Mucosa of rectum (tissue), 2 donors: Measurements from ENCODE around the gene MGA.

Experiments used
- H3K27ac ChIP-seq, 2 donors: one replicate each; pipeline ENCODE4 v1.7.0; 2013; ENCODE audit warnings: inconsistent platforms in 2 of 2, low read depth in 2 of 2, low read length in 2 of 2
- H3K27me3 ChIP-seq, 2 donors: one replicate each; pipeline ENCODE4 v1.7.0; 2013; ENCODE audit warnings: low read length in 2 of 2; ENCODE audit not compliant: control insufficient read depth in 2 of 2, insufficient read depth in 2 of 2
- H3K36me3 ChIP-seq, 2 donors: one replicate each; pipeline ENCODE4 v1.7.0; 2013; ENCODE audit warnings: low read length in 2 of 2; ENCODE audit not compliant: control insufficient read depth in 2 of 2, insufficient read depth in 2 of 2
- H3K4me1 ChIP-seq, 2 donors: one replicate each; pipeline ENCODE4 v1.7.0; 2013; ENCODE audit warnings: low read length in 2 of 2, mild to moderate bottlenecking in 1 of 2; ENCODE audit not compliant: control insufficient read depth in 2 of 2, insufficient read depth in 2 of 2
- H3K4me3 ChIP-seq, 2 donors: one replicate each; pipeline ENCODE4 v1.7.0; 2013; ENCODE audit warnings: low read length in 2 of 2
- H3K9ac ChIP-seq, 2 donors: one replicate each; pipeline ENCODE4 v1.7.0; 2013; ENCODE audit warnings: low read length in 2 of 2, low read depth in 1 of 2, mild to moderate bottlenecking in 1 of 2
- H3K9me3 ChIP-seq, 2 donors: one replicate each; pipeline ENCODE4 v1.7.0; 2013; ENCODE audit warnings: low read length in 2 of 2; ENCODE audit not compliant: control insufficient read depth in 2 of 2
- donor health status: healthy.
- donor health status: Normal muscosa, but diverticular disease.

The MGA gene

DNA sequence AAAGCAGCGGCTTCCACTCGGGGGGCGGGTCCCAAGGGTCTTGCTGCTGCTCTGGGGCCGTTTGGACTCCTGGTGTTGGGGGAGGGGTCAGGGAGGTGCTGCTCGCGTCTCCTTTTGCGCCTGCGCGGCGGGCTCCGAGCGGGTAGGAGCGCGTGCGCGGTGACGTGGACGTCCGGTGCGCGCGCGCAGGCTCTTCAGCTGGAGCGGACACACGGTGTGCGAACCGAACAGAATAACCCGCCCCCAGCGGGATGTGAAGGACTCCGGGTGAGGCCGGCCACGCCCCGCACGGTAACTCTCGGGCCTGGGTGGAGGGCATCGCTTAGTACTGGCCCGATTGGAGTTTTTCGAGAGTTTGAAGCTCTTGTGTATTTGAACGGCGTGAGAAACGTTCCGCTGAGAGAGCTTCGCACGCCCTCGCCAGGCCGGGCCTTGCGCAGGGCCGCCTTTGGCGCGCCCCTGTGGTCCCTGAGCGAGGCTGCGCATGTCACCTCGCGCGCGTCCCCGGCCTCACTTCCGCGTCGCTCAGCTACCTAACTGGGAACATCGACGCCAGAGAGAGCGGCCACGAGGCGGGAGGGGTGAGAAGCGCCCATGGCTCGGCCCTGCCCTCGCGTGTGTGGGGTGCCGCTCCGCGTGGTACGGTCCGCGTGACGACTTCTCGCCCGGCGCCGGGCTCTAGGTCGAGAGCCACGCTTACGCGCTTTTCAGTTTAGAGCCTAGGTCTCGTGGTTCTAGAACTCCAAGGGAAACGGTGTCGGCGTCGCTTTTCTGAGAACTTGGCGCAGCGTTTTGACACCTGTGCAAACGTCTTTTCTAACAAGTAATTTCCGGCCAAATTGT lies at the start of gene MGA:
Gene MGA (plus strand): TSS at position 171 of the 843 bp plus-strand sequence.
- Histone ChIP-seq H3K9ac (peak within 1 kb of the TSS; percentile 42 to 77), H3K27ac (peak within 1 kb of the TSS; percentile 90), H3K4me3 (peak within 1 kb of the TSS; percentile 82 to 87), H3K36me3 (no peaks in the 10 kb centered on the region), H3K27me3 (no peaks in the 10 kb centered on the region), H3K4me1 (peaks cover 15 to 17% of the 10 kb centered on the region in 2 donors), H3K9me3 (no peaks in the 10 kb centered on the region)

DNA sequence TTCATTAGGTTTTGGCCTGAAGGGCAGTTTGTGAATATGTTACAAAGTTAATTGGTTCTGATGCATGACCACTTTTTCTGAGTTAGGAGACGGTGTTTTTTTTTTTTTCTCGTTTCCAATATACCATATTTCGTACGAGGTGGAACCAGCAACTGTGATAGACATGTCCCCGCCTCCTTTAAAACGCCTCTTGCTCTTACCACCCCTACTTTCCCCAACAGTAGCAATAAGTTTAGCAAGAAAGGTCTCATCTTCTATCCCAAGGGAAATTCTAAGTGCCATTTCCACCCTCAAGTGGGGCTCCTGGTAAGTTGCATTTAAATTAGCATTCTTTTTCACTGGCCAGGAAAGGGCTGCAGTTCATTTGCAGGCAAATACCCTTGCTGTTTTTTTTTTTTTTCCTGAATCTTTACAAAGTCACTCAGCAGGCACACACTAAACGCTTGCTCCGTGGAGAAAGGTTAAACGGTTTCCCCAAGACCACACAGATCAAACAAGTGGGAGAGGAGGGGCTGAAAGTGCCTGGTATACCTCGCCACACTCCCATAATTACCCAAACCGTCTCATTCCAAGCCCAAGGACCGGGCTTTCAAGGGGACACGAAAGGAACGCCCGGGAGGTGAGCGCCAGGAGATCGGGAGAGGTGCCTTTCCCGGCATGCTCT lies 39.5 kb upstream of the MGA start:
- Histone ChIP-seq H3K9me3 (no peaks in the 10 kb centered on the region), H3K27me3 (no peaks in the 10 kb centered on the region), H3K9ac (peak overlapping the region; percentile 1 to 60), H3K4me1 (peaks cover 3 to 9% of the 10 kb centered on the region in 2 donors), H3K4me3 (peak overlapping the region; percentile 67 to 79), H3K27ac (no peak overlapping the region), H3K36me3 (no peaks in the 10 kb centered on the region)

DNA sequence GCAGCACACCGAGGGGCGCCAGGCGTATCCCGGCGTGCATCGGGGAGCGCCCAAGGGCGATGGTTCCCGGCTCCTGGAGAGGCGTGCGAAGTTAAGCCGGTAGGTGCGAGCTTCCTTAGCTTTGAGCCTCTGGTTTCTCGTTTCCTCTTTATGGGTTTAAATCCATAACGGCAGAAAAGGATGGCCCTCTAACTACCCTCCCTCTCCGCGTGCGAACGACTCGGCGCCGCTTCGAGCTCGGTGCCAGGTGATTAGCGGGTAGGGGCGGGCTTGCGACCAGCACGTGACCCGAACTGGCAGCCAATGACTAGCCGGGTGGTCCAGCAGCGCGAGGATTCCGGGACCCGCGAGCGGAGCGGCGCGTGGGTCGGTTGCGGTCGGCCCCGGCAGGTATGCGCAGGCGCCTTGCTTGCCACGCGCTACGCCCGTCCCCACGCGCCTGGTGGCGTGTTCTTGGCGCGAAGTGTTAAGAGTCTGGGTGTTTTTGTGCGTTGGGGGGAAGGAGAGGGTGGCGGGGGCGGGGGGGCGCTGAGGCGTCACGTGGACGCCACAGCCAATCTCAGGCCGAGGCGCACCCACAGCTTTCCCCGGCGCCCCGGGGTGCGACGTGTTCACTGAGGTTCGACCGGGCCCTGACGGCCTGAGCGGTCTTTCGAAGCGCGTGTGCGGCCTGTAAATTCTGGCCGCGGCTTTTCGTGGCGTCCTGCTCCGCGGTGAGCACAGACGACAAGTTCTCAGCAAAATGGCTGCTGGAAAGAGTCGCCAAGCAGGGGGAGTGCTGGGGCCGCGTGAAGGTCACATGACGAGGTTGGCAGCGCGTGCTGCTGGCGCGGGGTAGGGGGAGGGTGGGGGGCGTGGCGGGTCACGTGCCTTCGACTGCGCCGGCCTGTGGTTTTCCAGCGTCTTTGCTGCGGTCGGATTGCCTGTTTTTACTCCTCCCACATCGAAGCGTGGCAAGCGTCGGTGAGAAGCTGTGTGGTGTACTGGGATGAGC lies 38.7 kb upstream of the MGA start:
- H3K4me1 ChIP-seq, result peaks cover 3 to 9% of the 10 kb centered on the region in 2 donors
- no peaks in the 10 kb centered on the region for H3K36me3 ChIP-seq
- H3K27ac ChIP-seq, result peak overlapping the region; percentile 16 to 63
- no peaks in the 10 kb centered on the region for H3K27me3 ChIP-seq
- no peaks in the 10 kb centered on the region for H3K9me3 ChIP-seq
- H3K9ac ChIP-seq, result peak overlapping the region; percentile 1 to 60
- H3K4me3 ChIP-seq, result peak overlapping the region; percentile 67 to 79

DNA sequence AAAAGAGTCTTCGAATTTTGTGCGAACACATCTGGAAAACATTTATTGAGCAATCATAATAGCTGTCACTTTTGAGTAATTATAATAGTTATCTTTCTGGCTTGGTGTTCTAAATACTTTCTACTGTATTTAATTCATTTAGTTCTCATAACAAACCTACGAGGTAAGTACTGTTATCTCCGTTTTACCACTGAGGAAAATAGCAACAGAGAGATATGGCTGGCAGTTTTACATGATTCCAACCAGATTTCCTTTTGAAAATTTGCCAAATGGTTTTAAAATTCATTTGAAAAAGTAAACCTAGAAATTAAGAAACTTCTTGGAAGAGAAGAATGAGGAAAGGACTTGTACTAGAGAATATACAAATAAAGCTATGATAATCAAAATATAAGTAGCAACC lies 37.3 kb upstream of the MGA start:
- no peak overlapping the region for H3K27ac ChIP-seq
- no peaks in the 10 kb centered on the region for H3K36me3 ChIP-seq
- H3K9me3 ChIP-seq, result no peaks in the 10 kb centered on the region
- H3K27me3 ChIP-seq, result no peaks in the 10 kb centered on the region
- no peak overlapping the region for H3K4me3 ChIP-seq
- peaks cover 3 to 9% of the 10 kb centered on the region in 2 donors for H3K4me1 ChIP-seq
- H3K9ac ChIP-seq, result no peak overlapping the region

DNA sequence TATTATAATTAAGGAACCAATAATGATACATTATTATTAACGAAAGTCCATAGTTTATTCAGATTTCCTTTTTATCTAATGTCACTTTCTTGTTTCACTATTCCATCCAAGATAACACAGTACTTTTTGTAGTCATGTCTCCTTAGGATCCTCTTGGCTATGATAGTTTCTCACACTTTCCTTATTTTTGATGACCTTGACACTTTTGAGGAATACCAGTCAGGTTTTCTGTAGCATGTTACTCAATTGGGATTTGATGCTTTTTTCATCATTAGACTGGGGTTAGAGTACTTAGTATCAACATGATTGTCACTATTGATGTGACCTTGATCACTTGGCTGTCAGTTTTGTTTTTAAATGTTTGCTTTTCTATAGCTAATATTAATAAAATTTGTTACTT lies 33.0 kb upstream of the MGA start:
- H3K36me3 ChIP-seq, result no peaks in the 10 kb centered on the region
- no peak overlapping the region for H3K27ac ChIP-seq
- H3K9ac ChIP-seq, result no peak overlapping the region
- no peaks in the 10 kb centered on the region for H3K4me1 ChIP-seq
- no peak overlapping the region for H3K4me3 ChIP-seq
- H3K9me3 ChIP-seq, result no peaks in the 10 kb centered on the region
- no peaks in the 10 kb centered on the region for H3K27me3 ChIP-seq

DNA sequence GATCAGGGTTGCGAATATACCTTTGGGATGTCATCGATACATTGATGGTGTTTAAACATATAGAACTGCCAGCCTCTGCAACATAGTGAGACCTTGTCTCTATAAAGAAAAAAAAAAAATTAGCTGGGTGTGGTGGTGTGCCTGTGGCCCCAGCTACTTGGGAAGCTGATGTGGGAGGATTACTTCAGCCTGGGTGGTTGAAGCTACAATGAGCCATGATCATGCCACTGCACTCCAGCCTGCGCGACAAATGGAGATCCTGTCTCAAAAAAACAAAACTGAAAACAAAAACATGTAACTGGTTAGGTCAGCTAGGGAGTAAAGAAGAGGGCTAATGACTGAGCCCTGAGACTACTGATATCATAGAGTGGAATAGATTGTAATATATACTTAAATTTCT lies 30.7 kb upstream of the MGA start:
- no peak overlapping the region for H3K4me3 ChIP-seq
- no peak overlapping the region for H3K27ac ChIP-seq
- no peaks in the 10 kb centered on the region for H3K4me1 ChIP-seq
- no peak overlapping the region for H3K9ac ChIP-seq
- H3K27me3 ChIP-seq, result no peaks in the 10 kb centered on the region
- H3K9me3 ChIP-seq, result no peaks in the 10 kb centered on the region
- H3K36me3 ChIP-seq, result no peaks in the 10 kb centered on the region

DNA sequence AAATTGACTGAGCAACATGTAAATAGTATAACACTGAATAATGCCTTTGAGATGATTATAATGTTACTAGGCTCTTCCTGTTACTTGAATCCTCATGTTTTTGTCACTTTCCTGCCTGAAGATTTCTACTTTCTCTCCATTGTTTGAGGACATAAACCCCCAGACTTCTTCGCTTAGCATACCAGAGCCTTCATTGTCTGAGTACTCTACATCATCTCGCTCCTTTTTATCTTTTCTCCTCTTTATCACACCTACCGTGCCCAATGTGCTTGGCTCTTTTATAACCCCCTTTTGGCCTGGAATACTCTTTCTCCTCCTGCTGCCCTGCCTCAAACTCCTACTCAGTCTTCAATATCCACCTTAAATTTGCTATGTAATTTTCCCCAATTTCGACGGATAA lies 30.3 kb upstream of the MGA start:
- Histone ChIP-seq H3K27me3 (no peaks in the 10 kb centered on the region), H3K27ac (no peak overlapping the region), H3K36me3 (no peaks in the 10 kb centered on the region), H3K4me1 (no peaks in the 10 kb centered on the region), H3K9ac (no peak overlapping the region), H3K9me3 (no peaks in the 10 kb centered on the region), H3K4me3 (no peak overlapping the region)

DNA sequence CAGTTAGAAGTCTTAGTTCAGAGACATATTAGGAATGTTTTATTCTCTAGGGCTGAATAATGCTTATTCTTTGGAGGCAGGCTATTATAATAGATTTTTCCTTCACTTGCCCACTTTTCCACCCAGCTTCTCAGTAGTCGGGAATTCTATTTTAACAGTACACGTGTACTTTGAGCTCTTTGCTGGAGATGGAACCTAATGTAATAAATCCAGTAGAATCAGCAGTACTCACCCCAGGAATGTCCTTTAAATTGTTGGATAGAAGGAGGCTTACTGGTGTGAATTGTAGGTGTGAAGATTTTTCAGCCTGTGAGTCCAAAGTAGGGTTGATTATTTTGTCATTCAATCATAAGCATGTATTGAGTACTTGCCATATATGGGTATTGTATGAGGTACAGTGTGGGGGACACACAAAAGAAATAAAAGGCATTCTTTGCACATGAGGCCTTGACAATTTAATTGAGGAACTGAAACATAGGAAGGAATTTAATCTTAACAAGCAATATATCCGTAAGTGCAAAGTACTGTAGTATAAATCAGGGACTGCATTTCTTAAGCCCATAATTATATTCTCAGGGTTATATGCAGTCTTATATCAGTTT lies 29.5 kb upstream of the MGA start:
- Histone ChIP-seq H3K9me3 (no peaks in the 10 kb centered on the region), H3K4me3 (no peak overlapping the region), H3K4me1 (no peaks in the 10 kb centered on the region), H3K9ac (no peak overlapping the region), H3K27me3 (no peaks in the 10 kb centered on the region), H3K27ac (no peak overlapping the region), H3K36me3 (no peaks in the 10 kb centered on the region)

DNA sequence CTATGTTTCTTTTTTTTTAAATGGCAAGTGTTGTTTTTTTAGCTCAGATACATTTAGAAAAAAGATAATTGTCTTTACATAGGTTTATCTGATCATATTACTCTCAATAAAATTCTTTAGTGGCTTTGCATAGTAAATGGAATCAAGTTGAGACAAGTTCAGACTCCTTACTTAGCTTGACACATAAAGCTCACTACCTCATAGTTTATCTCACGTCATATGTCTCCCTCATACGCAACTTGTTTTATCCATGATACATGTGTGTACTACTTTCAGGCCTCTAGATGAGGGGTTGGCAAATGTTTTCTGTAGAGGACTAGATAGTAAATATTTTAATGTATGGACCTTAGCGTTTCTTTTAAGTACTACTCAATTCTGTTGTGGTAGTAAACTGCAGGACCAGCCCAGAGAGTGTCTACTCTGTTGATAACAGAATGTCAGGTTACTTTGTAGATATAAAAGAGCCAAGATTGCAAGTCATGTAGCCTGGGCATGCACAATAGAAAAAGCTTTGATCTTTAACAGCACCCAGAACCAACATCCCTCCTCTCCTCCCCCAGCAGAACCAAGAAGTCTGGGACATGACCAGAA lies 28.2 kb upstream of the MGA start:
- H3K4me1 ChIP-seq, result no peaks in the 10 kb centered on the region
- no peak overlapping the region for H3K27ac ChIP-seq
- no peaks in the 10 kb centered on the region for H3K27me3 ChIP-seq
- H3K4me3 ChIP-seq, result no peak overlapping the region
- no peaks in the 10 kb centered on the region for H3K36me3 ChIP-seq
- no peaks in the 10 kb centered on the region for H3K9me3 ChIP-seq
- no peak overlapping the region for H3K9ac ChIP-seq
